NT2/D1 (cell line): Measurements from ENCODE around the gene SMARCE1.

ENCODE experiments used
- SUZ12 ChIP-seq: IDR thresholded peaks from 2 replicates; pipeline ENCODE4 v1.6.1; 2011; ENCODE audit not compliant: insufficient read length, insufficient read depth; ENCODE audit errors: extremely low read depth
- ZNF274 ChIP-seq: IDR thresholded peaks from 2 replicates; pipeline ENCODE4 v1.6.1; 2011; ENCODE audit warnings: mild to moderate bottlenecking, low read depth, low read length

DNA sequence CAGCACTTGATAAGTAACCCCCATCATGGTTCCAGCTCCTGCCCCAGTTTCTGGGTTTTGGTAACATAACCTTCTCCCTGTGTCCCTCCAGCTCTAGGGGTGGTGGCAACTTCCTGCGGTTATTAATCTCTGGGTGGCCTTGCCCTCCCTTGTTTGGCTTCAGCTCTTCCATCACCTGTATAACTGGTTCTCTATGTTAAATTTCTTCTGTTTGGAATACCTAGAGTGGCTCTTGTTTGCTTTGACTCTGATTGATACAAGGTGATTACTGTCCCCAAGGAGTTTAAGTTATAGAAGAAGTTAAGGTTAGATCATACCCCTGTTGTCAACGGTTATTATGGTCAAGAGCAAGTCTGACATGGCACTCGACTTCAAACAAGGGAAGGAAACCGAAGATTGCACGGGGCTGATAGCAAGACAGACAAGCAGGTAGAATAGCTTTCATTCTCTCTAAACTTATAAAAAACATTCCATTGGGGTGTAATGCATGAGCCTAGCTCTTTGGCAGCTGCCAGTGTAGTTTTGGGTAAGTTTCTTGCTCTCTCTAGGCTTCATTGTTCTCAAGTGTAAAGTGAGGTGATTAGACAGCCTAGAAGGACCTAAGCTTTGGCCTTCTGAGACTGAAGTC, 71.4 kb downstream of the SMARCE1 start:
- TF ChIP-seq ZNF274 (no peak), SUZ12 (no peak)
